ENCODE data around the gene SOX5. TPM values are rescaled to one million over a fixed set of nuclear protein-coding genes. Genes with fewer than 3 reads are reported as not detected.

Gene SOX5
- total and polyA plus RNA-seq, 2 donors (not counting 1 experiment from before 2014, with no cell fraction given), result 9.2 to 32.0 TPM

GRCh38 chr12:23729359-23729758, 220.1 kb downstream of the SOX5 start:
- Histone ChIP-seq H3K4me1 (ENCODE audit: control insufficient read depth, extremely low read depth, insufficient read depth, low read length) (no peaks in the 10 kb centered on the region), H3K27me3 (ENCODE audit: control insufficient read depth, insufficient read depth, low read length) (no peaks in the 10 kb centered on the region), H3K4me2 (ENCODE audit: extremely low read depth, insufficient read depth, low read length) (no peak overlapping the region), H2AFZ (ENCODE audit: low read length) (no peak overlapping the region), H3K27ac (ENCODE audit: insufficient read depth, low read length) (no peak overlapping the region), H3K36me3 (ENCODE audit: control insufficient read depth, insufficient read depth, low read length) (no peaks in the 10 kb centered on the region), H3K9me3 (ENCODE audit: control insufficient read depth, insufficient read depth, low read depth, low read length) (no peaks in the 10 kb centered on the region), H3K79me2 (ENCODE audit: control insufficient read depth, insufficient read depth, low read length) (no peaks in the 10 kb centered on the region), H3K9ac (ENCODE audit: insufficient read depth, low read length) (no peak overlapping the region), H3K4me3 (replicated peaks in 1 of 4; ENCODE audit: control extremely low read depth in 1 of 4, insufficient read depth in 1 of 4, low read depth in 3 of 4, low read length in 4 of 4) (no peak overlapping the region), H4K20me1 (ENCODE audit: control insufficient read depth, extremely low read depth, insufficient read depth, low read length) (no peaks in the 10 kb centered on the region)
- TF ChIP-seq EZH2 (IDR thresholded peaks at IDR 0.05; ENCODE audit: low read length, missing control alignments) (no peak), CTCF (conservative IDR thresholded peaks at IDR 0.05 in 1 of 2, IDR thresholded peaks at IDR 0.05 in 1 of 2; ENCODE audit: low read depth in 1 of 2, low read length in 2 of 2) (no peak)
- DNase-seq (ENCODE audit: low read depth in 2 of 2), result peak in 1 of 2 donors; percentile 53

GRCh38 chr12:23726646-23727045, 222.8 kb downstream of the SOX5 start:
- TF ChIP-seq CTCF (conservative IDR thresholded peaks at IDR 0.05 in 1 of 2, IDR thresholded peaks at IDR 0.05 in 1 of 2; ENCODE audit: low read depth in 1 of 2, low read length in 2 of 2), result no peak
- no peak for TF ChIP-seq EZH2 (IDR thresholded peaks at IDR 0.05; ENCODE audit: low read length, missing control alignments)

GRCh38 chr12:23722655-23723054, 226.8 kb downstream of the SOX5 start:
- Histone ChIP-seq H2AFZ (ENCODE audit: low read length) (no peak overlapping the region), H3K9me3 (ENCODE audit: control insufficient read depth, insufficient read depth, low read depth, low read length) (no peaks in the 10 kb centered on the region), H3K36me3 (ENCODE audit: control insufficient read depth, insufficient read depth, low read length) (no peaks in the 10 kb centered on the region), H3K9ac (ENCODE audit: insufficient read depth, low read length) (no peak overlapping the region), H3K4me1 (ENCODE audit: control insufficient read depth, extremely low read depth, insufficient read depth, low read length) (no peaks in the 10 kb centered on the region), H3K4me2 (ENCODE audit: extremely low read depth, insufficient read depth, low read length) (no peak overlapping the region), H3K27me3 (ENCODE audit: control insufficient read depth, insufficient read depth, low read length) (no peaks in the 10 kb centered on the region), H3K27ac (ENCODE audit: insufficient read depth, low read length) (no peak overlapping the region), H4K20me1 (ENCODE audit: control insufficient read depth, extremely low read depth, insufficient read depth, low read length) (no peaks in the 10 kb centered on the region), H3K79me2 (ENCODE audit: control insufficient read depth, insufficient read depth, low read length) (no peaks in the 10 kb centered on the region), H3K4me3 (replicated peaks in 1 of 4; ENCODE audit: control extremely low read depth in 1 of 4, insufficient read depth in 1 of 4, low read depth in 3 of 4, low read length in 4 of 4) (no peak overlapping the region)
- no peak for TF ChIP-seq EZH2 (IDR thresholded peaks at IDR 0.05; ENCODE audit: low read length, missing control alignments)
- TF ChIP-seq CTCF (conservative IDR thresholded peaks at IDR 0.05 in 1 of 2, IDR thresholded peaks at IDR 0.05 in 1 of 2; ENCODE audit: low read depth in 1 of 2, low read length in 2 of 2), result no peak
- DNase-seq (ENCODE audit: low read depth in 2 of 2), result no peak

More at GRCh38 chr12:23726646-23727045, 222.8 kb downstream of the SOX5 start:
- Histone ChIP-seq H3K27ac (ENCODE audit: insufficient read depth, low read length) (no peak overlapping the region), H3K9me3 (ENCODE audit: control insufficient read depth, insufficient read depth, low read depth, low read length) (no peaks in the 10 kb centered on the region), H3K36me3 (ENCODE audit: control insufficient read depth, insufficient read depth, low read length) (no peaks in the 10 kb centered on the region), H3K79me2 (ENCODE audit: control insufficient read depth, insufficient read depth, low read length) (no peaks in the 10 kb centered on the region), H3K4me1 (ENCODE audit: control insufficient read depth, extremely low read depth, insufficient read depth, low read length) (no peaks in the 10 kb centered on the region), H2AFZ (ENCODE audit: low read length) (no peak overlapping the region), H4K20me1 (ENCODE audit: control insufficient read depth, extremely low read depth, insufficient read depth, low read length) (no peaks in the 10 kb centered on the region), H3K4me3 (replicated peaks in 1 of 4; ENCODE audit: control extremely low read depth in 1 of 4, insufficient read depth in 1 of 4, low read depth in 3 of 4, low read length in 4 of 4) (no peak overlapping the region), H3K27me3 (ENCODE audit: control insufficient read depth, insufficient read depth, low read length) (no peaks in the 10 kb centered on the region), H3K9ac (ENCODE audit: insufficient read depth, low read length) (no peak overlapping the region), H3K4me2 (ENCODE audit: extremely low read depth, insufficient read depth, low read length) (no peak overlapping the region)
- no peak for DNase-seq (ENCODE audit: low read depth in 2 of 2)
